Neuronal stem cell (in vitro differentiated cells): ENCODE results near the gene RAP1GAP2.

Experiments used
- DNase-seq: peaks from one replicate; pipeline ENCODE4 v3.0.0-alpha.2; 2013; ENCODE audit warnings: low spot score
- H2AFZ ChIP-seq: one replicate; pipeline ENCODE4 v1.6.1; 2013; ENCODE audit warnings: mild to moderate bottlenecking, low read length, inconsistent platforms
- H2AK5ac ChIP-seq: 2 replicates; pipeline ENCODE4 v1.6.1; 2013; ENCODE audit warnings: low read depth, mild to moderate bottlenecking, inconsistent platforms, low read length, moderate library complexity, mixed read lengths
- H2BK120ac ChIP-seq: 2 replicates; pipeline ENCODE4 v1.6.1; 2013; ENCODE audit warnings: low read depth, mild to moderate bottlenecking, inconsistent platforms, low read length, moderate library complexity, mixed read lengths
- H2BK12ac ChIP-seq: one replicate; pipeline ENCODE4 v1.6.1; 2013; ENCODE audit warnings: low read length, inconsistent platforms
- H2BK15ac ChIP-seq: 2 replicates; pipeline ENCODE4 v1.6.1; 2013; ENCODE audit warnings: mild to moderate bottlenecking, low read length, inconsistent platforms, mixed read lengths
- H2BK5ac ChIP-seq: one replicate; pipeline ENCODE4 v1.6.1; 2013; ENCODE audit warnings: inconsistent platforms, mild to moderate bottlenecking, low read length, moderate library complexity
- H3K14ac ChIP-seq: one replicate; pipeline ENCODE4 v1.6.1; 2013; ENCODE audit warnings: low read length, inconsistent platforms
- H3K18ac ChIP-seq: 2 replicates; pipeline ENCODE4 v1.6.1; 2013; ENCODE audit warnings: low read length, inconsistent platforms
- H3K23ac ChIP-seq: 2 replicates; pipeline ENCODE4 v1.6.1; 2013; ENCODE audit warnings: low read depth, mild to moderate bottlenecking, mixed read lengths, low read length, inconsistent platforms; ENCODE audit not compliant: poor library complexity
- H3K27ac ChIP-seq: replicated peaks from 3 replicates; pipeline ENCODE4 v1.5.1; 2013; ENCODE audit warnings: low read length, inconsistent platforms
- H3K27me3 ChIP-seq, 3 experiments: 2 replicates each; pipeline ENCODE4 v1.6.1; 2013; ENCODE audit warnings: low read length in 3 of 3, mild to moderate bottlenecking in 2 of 3, inconsistent platforms in 1 of 3, low read depth in 1 of 3, mixed read lengths in 1 of 3, moderate library complexity in 1 of 3; ENCODE audit not compliant: control insufficient read depth in 3 of 3, insufficient read depth in 3 of 3
- H3K36me3 ChIP-seq, 2 donors: replicated peaks in 1 of 2; 2 replicates each; pipeline ENCODE4 v1.6.1; 2013; ENCODE audit warnings: low read length in 2 of 2; ENCODE audit not compliant: control insufficient read depth in 2 of 2, insufficient read depth in 2 of 2
- H3K4ac ChIP-seq: 2 replicates; pipeline ENCODE4 v1.6.1; 2013; ENCODE audit warnings: inconsistent platforms, mild to moderate bottlenecking, low read length, moderate library complexity
- H3K4me1 ChIP-seq, 2 donors: 1 replicate in 1 of 2; 2 replicates in 1 of 2; pipeline ENCODE4 v1.6.1; 2013; ENCODE audit warnings: low read length in 2 of 2, low read depth in 1 of 2; ENCODE audit not compliant: control insufficient read depth in 2 of 2, insufficient read depth in 1 of 2
- H3K4me2 ChIP-seq: one replicate; pipeline ENCODE4 v1.6.1; 2013; ENCODE audit warnings: mild to moderate bottlenecking, low read length, inconsistent platforms; ENCODE audit not compliant: insufficient read depth, poor library complexity, severe bottlenecking
- H3K4me3 ChIP-seq, 2 donors: 2 replicates each; pipeline ENCODE4 v1.5.1; 2013; ENCODE audit warnings: low read length in 2 of 2, mild to moderate bottlenecking in 2 of 2, inconsistent platforms in 1 of 2, moderate library complexity in 1 of 2
- H3K79me1 ChIP-seq: one replicate; pipeline ENCODE4 v1.6.1; 2013; ENCODE audit warnings: low read depth, mild to moderate bottlenecking, inconsistent platforms, low read length, moderate library complexity
- H3K9ac ChIP-seq: one replicate; pipeline ENCODE4 v1.6.1; 2013; ENCODE audit warnings: mild to moderate bottlenecking, low read depth, low read length, inconsistent platforms; ENCODE audit not compliant: poor library complexity
- H3K9me3 ChIP-seq, 2 donors: replicated peaks in 1 of 2; 2 replicates each; pipeline versions ENCODE3 to v1.6.1; 2013; ENCODE audit warnings: low read length in 2 of 2, mild to moderate bottlenecking in 2 of 2, inconsistent platforms in 1 of 2, low read depth in 1 of 2, mixed read lengths in 1 of 2, moderate library complexity in 1 of 2; ENCODE audit not compliant: control insufficient read depth in 2 of 2, insufficient read depth in 1 of 2
- H4K8ac ChIP-seq: one replicate; pipeline ENCODE4 v1.6.1; 2013; ENCODE audit warnings: low read depth, mild to moderate bottlenecking, inconsistent platforms, low read length, moderate library complexity
- H4K91ac ChIP-seq: one replicate; pipeline ENCODE4 v1.6.1; 2013; ENCODE audit warnings: low read length, low read depth, mild to moderate bottlenecking, inconsistent platforms; ENCODE audit not compliant: poor library complexity
- WGBS, 2 donors: extraction: QIAGEN DNeasy Blood & Tissue Kit; methylation state at CpG; one replicate each; pipeline ENCODE4 v1.1.7; 2013; ENCODE audit warnings: missing lambda C conversion rate in 2 of 2, mixed read lengths in 1 of 2; ENCODE audit not compliant: insufficient read length in 2 of 2, insufficient replicate concordance in 1 of 2; ENCODE audit errors: extremely low coverage in 2 of 2; 5-methylcytosine and 5-hydroxymethylcytosine counted together

Gene RAP1GAP2

GRCh38 chr17:2847381-2848333 lies 51.4 kb downstream of the RAP1GAP2 start:
- H3K27me3 ChIP-seq, result peaks cover 0 to 35% (median 7%) of the 10 kb centered on the region in 3 experiments
- no peak overlapping the region for H3K4me2 ChIP-seq
- no peak overlapping the region for H3K4ac ChIP-seq
- H2AFZ ChIP-seq, result no peak overlapping the region
- H4K8ac ChIP-seq, result no peak overlapping the region
- H3K9ac ChIP-seq, result no peak overlapping the region
- WGBS, 2 donors, result no CpG with 5 or more reads among the region's 17 CpGs
- H3K9me3 ChIP-seq, result peaks cover 0 to 2% of the 10 kb centered on the region in 2 donors
- no peak overlapping the region for H4K91ac ChIP-seq
- H3K18ac ChIP-seq, result no peak overlapping the region
- no peak overlapping the region for H2BK120ac ChIP-seq
- no peak overlapping the region for H2BK12ac ChIP-seq
- H2BK15ac ChIP-seq, result no peak overlapping the region
- no peak for DNase-seq
- H3K36me3 ChIP-seq, result no peaks in the 10 kb centered on the region
- H3K4me1 ChIP-seq, result peaks cover 0 to 6% of the 10 kb centered on the region in 2 donors
- no peak overlapping the region for H3K4me3 ChIP-seq
- no peak overlapping the region for H3K14ac ChIP-seq
- no peak overlapping the region for H2AK5ac ChIP-seq
- H3K23ac ChIP-seq, result no peak overlapping the region
- H3K27ac ChIP-seq, result no peak overlapping the region
- H2BK5ac ChIP-seq, result no peak overlapping the region
- no peaks in the 10 kb centered on the region for H3K79me1 ChIP-seq

DNA sequence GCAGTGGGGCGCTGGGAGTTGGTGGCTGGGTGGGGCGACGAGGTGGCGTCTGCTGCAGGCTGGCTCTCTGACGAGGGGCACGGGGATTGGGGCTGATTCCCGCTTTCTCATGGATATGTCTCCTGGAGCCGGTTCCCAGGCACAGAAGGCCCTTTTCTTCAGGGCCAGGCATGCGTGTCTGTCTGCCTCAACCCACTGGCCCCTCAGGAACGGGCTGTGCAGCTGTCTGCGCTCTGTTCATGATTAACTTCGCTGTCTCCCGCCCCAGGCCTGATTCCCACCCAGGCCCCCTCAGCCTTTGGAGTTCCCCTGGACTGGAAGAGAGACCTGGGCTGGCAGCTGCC lies 53.1 kb downstream of the RAP1GAP2 start:
- Histone ChIP-seq H2BK15ac (no peak overlapping the region), H3K23ac (no peak overlapping the region), H2AK5ac (peak overlapping the region; percentile 92), H2AFZ (peak overlapping the region; percentile 10), H3K79me1 (no peaks in the 10 kb centered on the region), H3K18ac (peak overlapping the region; percentile 80), H3K27me3 (peaks cover 4 to 47% (median 16%) of the 10 kb centered on the region in 3 experiments), H3K36me3 (no peaks in the 10 kb centered on the region), H4K91ac (no peak overlapping the region), H3K14ac (no peak overlapping the region), H2BK12ac (peak overlapping the region; percentile 84), H3K9ac (no peak overlapping the region), H4K8ac (no peak overlapping the region), H2BK5ac (no peak overlapping the region), H3K9me3 (peaks cover 0 to 2% of the 10 kb centered on the region in 2 donors), H3K27ac (no peak overlapping the region), H3K4me1 (peaks cover 0 to 8% of the 10 kb centered on the region in 2 donors), H3K4ac (no peak overlapping the region), H2BK120ac (no peak overlapping the region), H3K4me2 (no peak overlapping the region), H3K4me3 (no peak overlapping the region)
- no peak for DNase-seq
- WGBS, 2 donors, result no CpG with 5 or more reads among the region's 13 CpGs

DNA sequence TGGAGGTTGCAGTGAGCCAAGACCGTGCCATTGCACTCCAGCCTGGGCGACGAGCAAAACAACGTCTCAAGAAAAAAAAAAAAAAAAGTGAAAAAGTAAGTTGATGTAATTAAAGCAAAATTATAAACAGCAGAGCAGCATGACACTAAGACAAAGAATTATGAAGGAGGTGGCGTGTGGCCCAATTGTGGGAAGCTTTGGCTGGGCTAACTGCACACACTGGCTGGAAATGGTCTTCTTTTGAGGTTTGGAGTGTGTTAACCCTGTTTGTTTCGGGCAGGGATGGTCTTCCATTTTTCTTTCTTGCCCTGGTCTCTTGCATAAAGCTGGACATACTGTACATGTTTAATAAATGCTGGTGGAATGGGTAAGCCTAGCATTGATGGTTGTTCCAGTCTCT lies 54.8 kb downstream of the RAP1GAP2 start:
- Histone ChIP-seq H3K4me1 (peaks cover 0 to 13% of the 10 kb centered on the region in 2 donors), H2BK12ac (no peak overlapping the region), H2BK5ac (no peak overlapping the region), H3K9ac (no peak overlapping the region), H3K18ac (no peak overlapping the region), H3K4me3 (no peak overlapping the region), H2BK120ac (no peak overlapping the region), H2BK15ac (no peak overlapping the region), H4K91ac (no peak overlapping the region), H3K23ac (no peak overlapping the region), H3K9me3 (peaks cover 0 to 2% of the 10 kb centered on the region in 2 donors), H3K4me2 (no peak overlapping the region), H3K79me1 (peaks cover 2% of the 10 kb centered on the region), H3K27me3 (peaks cover 11 to 59% (median 30%) of the 10 kb centered on the region in 3 experiments), H3K14ac (no peak overlapping the region), H2AK5ac (no peak overlapping the region), H3K27ac (no peak overlapping the region), H3K36me3 (no peaks in the 10 kb centered on the region), H4K8ac (no peak overlapping the region), H2AFZ (no peak overlapping the region), H3K4ac (no peak overlapping the region)
- no peak for DNase-seq
- WGBS, 2 donors, result no CpG with 5 or more reads among the region's 6 CpGs

DNA sequence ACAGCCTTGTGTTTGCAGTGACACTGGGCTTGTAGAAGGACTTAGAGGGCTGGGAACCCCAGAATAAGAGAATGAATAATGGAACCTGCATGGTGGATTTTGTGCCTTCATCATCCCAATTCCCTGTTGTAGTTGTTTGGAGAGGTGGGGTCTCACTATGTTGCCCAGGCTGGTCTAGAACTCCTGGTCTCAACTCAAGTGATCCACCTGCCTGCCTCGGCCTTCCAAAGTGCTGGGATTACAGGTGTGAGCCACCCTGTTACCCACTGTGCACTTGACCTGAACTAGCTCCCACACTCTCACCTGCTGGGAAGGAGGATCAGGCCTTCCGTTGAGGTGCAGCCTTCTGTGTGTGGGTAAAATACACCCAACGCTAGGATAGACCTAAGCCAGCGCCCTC lies 55.4 kb downstream of the RAP1GAP2 start:
- peaks cover 11 to 63% (median 35%) of the 10 kb centered on the region in 3 experiments for H3K27me3 ChIP-seq
- no peak for DNase-seq

More for the DNA sequence above, 55.4 kb downstream of the RAP1GAP2 start:
- Histone ChIP-seq H3K9ac (no peak overlapping the region), H2AFZ (no peak overlapping the region), H2BK5ac (no peak overlapping the region), H2AK5ac (peak overlapping the region; percentile 60), H4K8ac (no peak overlapping the region), H2BK15ac (peak overlapping the region; percentile 54), H3K18ac (no peak overlapping the region), H3K23ac (no peak overlapping the region), H3K4me2 (no peak overlapping the region), H3K27ac (no peak overlapping the region), H3K4me3 (no peak overlapping the region), H3K36me3 (no peaks in the 10 kb centered on the region), H3K4ac (no peak overlapping the region), H2BK120ac (no peak overlapping the region), H3K4me1 (peaks cover 0 to 13% of the 10 kb centered on the region in 2 donors), H3K79me1 (peaks cover 2% of the 10 kb centered on the region), H2BK12ac (no peak overlapping the region), H3K14ac (peak overlapping the region; percentile 91), H3K9me3 (peaks cover 0 to 4% of the 10 kb centered on the region in 2 donors), H4K91ac (no peak overlapping the region)
- WGBS, 2 donors, result no CpG with 5 or more reads among the region's 4 CpGs
